Middle frontal gyrus (tissue), 1 donor: Measurements from ENCODE around the gene FAM217B.

Experiments
- DNase-seq: peaks from one replicate; pipeline ENCODE4 v3.0.0-alpha.2; 2015; ENCODE audit warnings: low spot score; ENCODE audit errors: extremely low spot score

Gene FAM217B

DNA sequence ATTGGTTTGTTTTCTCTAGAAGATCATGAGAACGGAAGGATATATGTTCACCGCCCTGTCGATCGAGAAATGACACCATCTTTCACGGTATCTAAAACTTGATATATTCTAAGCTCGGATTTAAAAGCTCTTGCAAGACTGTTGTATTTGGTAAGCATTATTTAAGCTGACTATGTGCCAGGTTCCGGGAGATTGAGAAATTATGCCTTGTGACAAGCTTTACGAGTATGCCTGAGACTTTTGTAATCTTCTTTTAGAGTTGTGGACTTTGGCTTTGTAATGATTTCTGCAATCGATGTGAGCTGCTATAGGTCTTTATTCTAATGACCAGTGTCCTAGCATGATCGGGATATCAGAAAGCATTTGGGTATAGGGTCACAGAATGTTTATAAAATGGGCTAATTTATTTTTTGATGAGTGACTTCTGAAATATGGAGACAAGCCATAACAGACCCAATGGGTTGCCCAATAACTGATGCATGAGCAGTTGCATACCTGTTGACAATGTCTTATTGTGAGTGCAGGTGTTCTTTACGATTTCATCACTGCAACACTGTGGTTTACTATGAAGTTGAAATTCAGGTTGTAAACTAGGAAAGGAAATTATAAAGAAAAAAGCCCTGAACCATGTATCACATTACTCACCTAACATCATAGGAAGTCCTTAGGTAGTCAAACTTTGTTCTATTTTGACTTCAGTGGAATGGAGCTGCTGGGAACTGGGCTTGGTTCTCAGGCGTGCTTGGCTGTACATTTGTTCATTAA lies 32.0 kb downstream of the FAM217B start:
- DNase-seq, result no peak

DNA sequence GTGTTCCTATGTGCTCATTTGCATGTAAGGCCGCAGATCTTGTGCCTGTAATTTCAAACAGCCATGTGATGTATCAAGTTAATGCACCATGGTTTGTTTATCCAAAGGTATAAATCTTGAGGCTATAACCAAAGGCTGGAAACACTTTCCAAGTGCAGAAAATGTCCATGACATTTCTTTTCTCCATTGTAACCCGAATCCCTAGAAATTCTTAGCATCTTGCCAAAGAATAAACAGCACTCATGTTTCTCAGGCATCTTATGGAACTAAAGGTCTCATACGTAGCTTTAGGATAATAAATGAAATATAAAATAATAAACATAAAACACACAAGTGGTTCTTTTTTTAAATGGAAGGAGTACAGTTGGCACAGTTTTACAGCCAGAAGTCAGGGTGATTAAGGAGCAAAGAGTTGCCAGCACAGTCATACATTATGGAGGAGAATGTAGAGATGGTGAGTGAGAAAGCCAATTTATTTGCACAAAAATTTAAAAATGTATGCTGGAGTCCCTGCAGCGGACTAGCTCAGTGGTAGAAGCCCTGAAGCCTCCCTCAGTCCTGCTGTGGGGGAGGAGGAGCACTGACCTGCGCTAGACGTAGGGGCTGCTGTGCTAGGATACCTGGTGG lies 36.1 kb downstream of the FAM217B start:
- DNase-seq, result no peak

DNA sequence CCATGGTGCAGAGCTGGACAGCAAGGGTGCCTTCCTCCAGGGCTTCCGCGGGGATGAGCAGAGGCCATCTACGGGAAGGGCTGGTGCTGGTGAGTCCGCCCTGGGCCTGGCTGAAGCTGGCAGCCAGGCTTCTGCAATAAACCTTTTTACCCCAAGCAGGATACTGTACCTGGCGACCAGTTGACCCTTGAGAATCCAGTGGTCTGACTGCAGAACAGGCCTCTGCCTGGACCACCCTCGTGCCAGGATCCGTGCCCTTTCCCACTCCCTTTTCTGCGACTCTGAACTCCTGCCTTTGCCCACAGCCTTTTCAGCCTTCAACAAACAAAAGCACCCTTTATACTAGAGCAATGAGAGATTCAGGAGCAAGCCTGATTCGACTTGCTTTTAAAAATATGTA lies 36.9 kb downstream of the FAM217B start:
- DNase-seq, result no peak

DNA sequence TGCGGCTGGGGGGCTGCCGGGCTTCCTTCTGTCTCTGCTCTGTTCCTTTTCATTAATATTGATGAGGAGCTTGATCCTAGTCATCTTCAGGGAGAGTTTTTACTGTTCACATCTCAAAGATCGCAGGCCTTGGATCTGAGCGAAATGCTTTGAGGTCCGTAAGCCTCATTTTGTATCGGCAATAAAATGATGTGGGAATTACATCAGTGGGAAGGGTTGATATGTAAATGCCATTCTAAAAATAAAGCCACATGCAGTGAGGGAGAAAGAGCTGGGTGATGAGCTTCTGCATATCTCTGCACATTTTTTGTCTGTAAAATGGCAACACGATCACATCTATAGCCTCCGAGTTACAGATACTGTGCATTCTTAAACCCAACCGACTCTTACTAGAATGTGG lies 42.9 kb downstream of the FAM217B start:
- DNase-seq, result no peak

DNA sequence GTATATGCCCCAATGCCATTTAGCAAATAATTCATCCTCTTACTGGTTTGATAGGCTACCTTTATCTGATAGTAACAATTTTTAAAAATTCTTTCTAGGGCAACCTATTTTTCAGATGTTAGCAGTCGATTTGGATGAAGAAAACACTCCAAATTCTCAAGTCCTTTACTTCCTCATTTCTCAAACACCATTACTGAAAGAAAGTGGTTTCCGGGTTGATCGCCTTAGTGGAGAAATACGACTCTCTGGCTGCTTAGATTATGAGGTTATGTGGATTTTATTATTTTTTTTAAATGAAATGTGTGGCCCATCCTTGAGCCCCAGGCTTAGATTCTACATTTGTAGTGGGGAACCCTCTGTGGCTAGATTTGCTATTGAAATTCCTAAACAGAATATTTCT lies 44.4 kb downstream of the FAM217B start:
- DNase-seq, result no peak

DNA sequence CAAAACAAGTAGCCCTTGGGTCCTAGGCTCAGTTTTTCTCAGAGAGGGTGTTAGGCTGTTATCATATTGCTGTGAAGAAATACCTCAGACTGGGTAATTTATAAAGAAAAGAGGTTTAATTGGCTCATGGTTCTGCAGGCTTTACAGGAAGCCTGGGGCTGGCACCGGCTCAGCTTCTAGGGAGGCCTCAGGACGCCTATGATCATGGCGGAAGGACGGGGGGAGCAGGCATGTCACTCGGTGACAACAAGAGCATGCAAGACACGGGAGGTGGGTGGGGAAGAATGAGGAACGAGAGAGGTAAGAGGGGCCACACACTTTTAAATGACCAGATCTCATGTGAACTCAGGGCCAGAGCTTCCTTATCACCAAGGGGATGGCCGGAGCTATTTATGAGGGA lies 45.0 kb downstream of the FAM217B start:
- DNase-seq, result no peak

DNA sequence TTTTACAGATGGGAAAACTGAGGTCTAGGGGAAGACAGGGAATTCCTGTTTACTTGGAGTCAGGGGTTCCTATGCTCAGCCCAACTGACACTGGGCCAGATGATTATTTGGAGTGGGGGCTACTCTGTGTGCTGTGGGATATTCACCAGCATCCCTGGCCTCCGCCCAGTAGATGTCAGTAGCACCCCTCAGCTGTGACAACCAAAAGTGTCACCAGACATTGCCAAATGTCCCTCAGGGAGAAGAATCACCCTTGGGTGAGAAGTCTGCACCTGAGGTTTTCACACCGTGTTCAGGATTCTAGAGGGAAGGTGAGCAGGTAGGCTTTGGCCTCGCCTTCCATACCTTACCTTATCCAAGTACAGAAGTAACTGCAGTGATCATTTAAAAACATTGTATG lies 45.7 kb downstream of the FAM217B start:
- DNase-seq, result no peak

DNA sequence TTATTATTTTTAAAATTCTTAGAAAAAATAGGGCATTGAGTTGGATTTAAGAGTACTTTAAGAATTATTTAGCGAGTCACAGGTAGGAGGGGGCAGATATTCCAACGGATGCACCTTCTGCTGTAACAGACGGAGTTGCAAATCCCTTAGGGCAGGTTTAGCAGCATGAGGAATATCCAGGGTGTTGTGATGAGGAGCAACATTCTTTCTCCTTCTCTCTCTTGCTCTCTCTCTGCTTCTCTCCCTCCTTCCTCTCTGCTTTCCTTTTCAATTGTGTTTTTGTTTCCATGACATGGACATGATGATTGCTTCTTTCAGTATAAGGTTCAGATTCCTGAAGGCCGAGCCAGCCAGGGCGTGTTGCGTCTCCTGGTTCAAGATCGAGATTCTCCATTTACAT lies 46.9 kb downstream of the FAM217B start:
- DNase-seq, result no peak

DNA sequence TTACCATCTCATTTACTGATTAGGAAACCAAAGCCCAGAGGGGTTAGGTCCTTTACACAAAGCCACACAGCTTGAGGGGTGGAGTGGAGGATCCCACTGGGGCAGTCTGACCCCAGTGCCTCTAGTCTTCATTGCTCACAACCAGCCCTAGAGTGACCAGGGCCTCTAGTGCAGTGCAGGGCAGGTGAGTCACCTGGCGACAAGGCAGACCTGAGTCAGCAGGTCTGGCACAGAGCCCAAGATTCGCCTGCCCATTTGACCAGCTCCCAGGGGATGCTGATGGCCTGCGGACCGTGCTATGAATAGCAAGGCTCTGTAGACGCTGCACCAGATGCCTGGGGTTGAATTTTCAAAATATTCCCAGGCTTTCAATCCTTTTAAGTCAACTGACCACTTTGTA lies 48.0 kb downstream of the FAM217B start:
- no peak for DNase-seq

DNA sequence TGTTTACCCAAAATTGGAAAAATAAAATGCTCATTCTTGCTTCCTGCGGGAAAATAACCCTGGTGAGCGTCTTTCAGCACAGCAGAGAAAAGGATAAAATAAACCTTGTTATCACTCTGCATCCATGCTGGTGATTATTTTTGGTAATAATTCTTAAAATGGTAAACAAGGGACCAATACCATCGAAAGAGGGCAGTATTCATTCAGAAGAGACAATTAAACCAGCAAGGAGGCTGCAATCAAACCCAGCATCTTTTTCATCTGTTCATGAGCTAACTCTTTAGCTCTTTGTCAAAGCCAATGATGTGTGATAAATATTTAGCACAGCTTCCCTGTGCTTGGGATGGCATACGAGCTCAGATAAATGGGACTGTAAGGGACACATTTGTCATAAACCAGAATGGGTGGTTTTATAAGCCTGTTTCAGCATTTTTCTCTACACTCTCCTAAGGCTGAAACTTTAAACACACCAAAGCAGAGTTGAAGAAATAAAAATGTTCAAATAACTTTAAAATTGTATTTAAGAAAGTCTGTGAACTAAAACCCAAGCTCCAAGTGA lies 52.4 kb downstream of the FAM217B start:
- no peak for DNase-seq

DNA sequence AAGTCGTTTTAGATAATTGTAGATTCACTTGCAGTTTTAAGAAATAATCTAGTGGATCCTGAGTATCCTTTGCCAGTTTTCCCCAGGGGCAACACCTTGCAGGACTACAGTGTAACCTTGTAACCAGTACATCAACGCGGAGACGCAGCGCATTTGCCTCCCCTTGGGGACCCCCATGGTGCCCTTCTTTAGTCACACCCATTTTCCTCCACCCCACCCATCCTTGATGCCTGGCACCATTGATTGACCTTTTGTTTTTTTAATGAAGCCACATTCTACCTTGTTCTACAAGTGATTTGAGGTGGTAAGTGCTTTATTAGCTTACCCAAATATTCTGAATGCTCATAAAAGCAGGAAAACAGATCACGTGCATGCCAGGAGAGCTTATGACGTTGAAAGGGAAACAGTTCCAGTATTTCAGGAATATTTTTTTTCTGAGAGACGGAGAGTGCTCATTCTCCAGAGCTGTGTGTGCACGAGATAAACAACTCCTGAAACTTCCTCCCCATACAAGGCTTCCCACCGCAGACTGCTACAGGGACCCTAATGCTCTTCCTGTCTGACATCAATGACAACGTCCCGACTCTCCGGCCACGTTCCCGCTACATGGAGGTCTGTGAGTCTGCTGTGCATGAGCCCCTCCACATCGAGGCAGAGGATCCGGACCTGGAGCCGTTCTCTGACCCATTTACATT lies 53.7 kb downstream of the FAM217B start:
- no peak for DNase-seq

DNA sequence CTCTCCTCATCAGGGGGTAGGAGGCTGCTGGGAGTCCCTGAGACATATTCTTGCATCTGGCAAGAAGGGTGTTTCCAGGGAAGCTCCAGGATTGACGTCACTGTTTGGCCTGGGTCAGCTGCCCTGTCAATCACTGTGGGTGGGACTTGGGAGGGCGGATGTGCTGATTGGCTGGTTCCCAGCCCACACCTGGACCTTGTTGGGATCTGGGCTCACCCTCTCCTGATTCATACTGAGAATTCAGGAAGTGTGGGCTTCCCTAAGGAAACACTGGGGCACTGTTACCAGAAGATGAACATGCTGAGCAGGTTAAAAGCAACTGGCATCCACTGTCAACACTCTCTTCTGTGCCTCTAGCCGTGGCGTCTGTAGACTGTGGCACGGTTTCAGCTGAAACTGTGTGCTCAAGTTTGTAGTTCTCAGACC lies 54.5 kb downstream of the FAM217B start:
- DNase-seq, result no peak

DNA sequence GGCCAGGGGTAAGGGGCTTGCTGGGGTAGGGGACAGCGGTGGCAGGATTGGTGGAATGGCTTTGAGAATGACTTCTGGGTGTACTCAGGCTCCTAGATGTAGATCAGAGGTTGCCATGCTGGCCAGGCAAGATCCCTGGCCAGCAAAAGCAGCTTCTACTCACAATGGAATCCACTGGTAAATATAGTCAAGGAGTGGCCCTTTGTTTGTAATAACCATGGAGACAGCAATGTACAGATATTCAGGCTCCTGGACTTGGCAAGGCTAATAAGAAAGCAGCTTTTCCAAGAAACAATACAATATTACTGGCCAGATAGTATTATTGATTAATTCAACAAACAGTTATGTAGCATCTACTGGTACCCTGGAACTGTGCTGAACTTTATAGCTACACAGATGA lies 55.9 kb downstream of the FAM217B start:
- DNase-seq, result no peak

DNA sequence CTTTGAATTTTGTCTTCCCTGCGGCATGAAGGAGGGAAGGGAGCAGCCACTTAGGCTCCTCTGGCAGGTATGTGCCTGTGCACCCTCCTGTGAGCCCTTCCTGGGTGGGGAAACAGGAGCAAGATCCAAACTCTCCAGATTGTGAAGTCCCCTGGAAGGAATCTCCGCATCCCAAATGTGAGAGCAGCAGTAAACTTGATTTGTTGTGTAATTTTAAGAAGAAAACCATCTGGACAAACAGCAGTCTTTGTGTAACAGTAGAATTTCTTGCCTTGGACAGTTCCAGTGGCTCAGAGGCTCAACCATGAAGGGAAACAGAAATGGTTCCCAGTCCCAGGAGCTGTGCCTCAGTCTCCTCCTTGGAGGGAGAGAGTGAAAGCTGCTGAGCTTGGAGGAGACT lies 57.7 kb downstream of the FAM217B start:
- no peak for DNase-seq
